ENCODE data around the gene POP7. TPM values are rescaled to one million over a fixed set of nuclear protein-coding genes. Genes with fewer than 3 reads are reported as not detected.

The POP7 gene
- total RNA-seq, 6 experiments from 2014 or later = 13.0 to 52.2 (median 29.2) TPM

GRCh38 chr7:100681491-100682227 is 24.3 kb upstream of the POP7 start:
- whole genome bisulfite sequencing (ENCODE audit: insufficient coverage, low coverage, low lambda C conversion rate, missing lambda C conversion rate) = 63% methylated on average over 4 of the region's 29 CpGs
- H3K9me3 ChIP-seq = no peaks in the 10 kb centered on the region
- intact Hi-C loops (cut with DNase I) = loop anchor here (10.0 kb wide), 3 partner anchors 47 to 207 kb away; partner anchors contain the start of gene TSC22D4 (in 2 of the 2)
- H3K4me1 ChIP-seq = peaks cover 0 to 5% (median 0%) of the 10 kb centered on the region in 4 donors
- ATAC-seq = no peak
- H3K4me3 ChIP-seq = no peak overlapping the region
- peak in 2 of 3 donors; percentile 49 for DNase-seq
- TF ChIP-seq POLR2A (IDR thresholded peaks at IDR 0.05) = no peak
- peaks cover 6 to 83% (median 36%) of the 10 kb centered on the region in 4 donors for H3K36me3 ChIP-seq
- H3K27ac ChIP-seq = no peak overlapping the region
- H3K27me3 ChIP-seq = no peaks in the 10 kb centered on the region

DNA sequence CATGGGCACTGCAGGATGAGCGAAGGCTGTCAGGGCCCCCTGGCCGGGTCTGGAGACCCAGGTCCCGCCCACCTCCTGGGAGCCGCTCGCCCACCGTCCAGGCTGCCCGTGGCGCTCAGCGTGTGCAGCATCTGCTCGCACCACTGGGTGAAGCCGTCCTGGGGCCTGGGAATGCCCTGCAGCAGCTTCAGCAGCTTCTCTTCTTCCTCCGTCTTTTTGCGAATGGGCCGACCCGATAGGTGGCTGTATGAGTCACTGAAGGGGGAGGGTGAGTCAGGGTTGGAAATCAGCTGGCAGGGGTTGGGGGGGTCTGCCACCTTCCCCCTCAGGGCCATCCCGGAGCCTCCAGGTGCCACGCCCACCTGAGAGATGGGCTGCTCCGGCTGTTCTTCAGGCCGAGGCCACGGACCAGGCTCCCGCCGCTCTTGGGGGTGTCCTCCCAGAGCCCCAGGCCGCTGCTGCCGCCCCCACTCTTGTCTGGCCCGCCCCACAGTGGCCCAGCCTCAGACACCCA is 23.6 kb upstream of the POP7 start:
- no peaks in the 10 kb centered on the region for H3K9me3 ChIP-seq
- H3K27me3 ChIP-seq = no peaks in the 10 kb centered on the region
- peaks cover 0 to 5% (median 0%) of the 10 kb centered on the region in 4 donors for H3K4me1 ChIP-seq
- H3K36me3 ChIP-seq = peaks cover 6 to 82% (median 36%) of the 10 kb centered on the region in 4 donors
- peak in 1 of 3 donors; percentile 48 for DNase-seq
- ATAC-seq = no peak
- 60% methylated on average over 1 of the region's 25 CpGs for WGBS (ENCODE audit: insufficient coverage, low coverage, low lambda C conversion rate, missing lambda C conversion rate)
- no peak overlapping the region for H3K4me3 ChIP-seq
- intact Hi-C loops (cut with DNase I) = loop anchor here (10.0 kb wide), 3 partner anchors 47 to 207 kb away; partner anchors contain the start of gene TSC22D4 (in 2 of the 2)
- TF ChIP-seq, protein P1, sequence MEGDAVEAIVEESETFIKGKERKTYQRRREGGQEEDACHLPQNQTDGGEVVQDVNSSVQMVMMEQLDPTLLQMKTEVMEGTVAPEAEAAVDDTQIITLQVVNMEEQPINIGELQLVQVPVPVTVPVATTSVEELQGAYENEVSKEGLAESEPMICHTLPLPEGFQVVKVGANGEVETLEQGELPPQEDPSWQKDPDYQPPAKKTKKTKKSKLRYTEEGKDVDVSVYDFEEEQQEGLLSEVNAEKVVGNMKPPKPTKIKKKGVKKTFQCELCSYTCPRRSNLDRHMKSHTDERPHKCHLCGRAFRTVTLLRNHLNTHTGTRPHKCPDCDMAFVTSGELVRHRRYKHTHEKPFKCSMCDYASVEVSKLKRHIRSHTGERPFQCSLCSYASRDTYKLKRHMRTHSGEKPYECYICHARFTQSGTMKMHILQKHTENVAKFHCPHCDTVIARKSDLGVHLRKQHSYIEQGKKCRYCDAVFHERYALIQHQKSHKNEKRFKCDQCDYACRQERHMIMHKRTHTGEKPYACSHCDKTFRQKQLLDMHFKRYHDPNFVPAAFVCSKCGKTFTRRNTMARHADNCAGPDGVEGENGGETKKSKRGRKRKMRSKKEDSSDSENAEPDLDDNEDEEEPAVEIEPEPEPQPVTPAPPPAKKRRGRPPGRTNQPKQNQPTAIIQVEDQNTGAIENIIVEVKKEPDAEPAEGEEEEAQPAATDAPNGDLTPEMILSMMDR (IDR thresholded peaks at IDR 0.05) = no peak
- TF ChIP-seq POLR2A (IDR thresholded peaks at IDR 0.05) = no peak
- no peak overlapping the region for H3K27ac ChIP-seq

DNA sequence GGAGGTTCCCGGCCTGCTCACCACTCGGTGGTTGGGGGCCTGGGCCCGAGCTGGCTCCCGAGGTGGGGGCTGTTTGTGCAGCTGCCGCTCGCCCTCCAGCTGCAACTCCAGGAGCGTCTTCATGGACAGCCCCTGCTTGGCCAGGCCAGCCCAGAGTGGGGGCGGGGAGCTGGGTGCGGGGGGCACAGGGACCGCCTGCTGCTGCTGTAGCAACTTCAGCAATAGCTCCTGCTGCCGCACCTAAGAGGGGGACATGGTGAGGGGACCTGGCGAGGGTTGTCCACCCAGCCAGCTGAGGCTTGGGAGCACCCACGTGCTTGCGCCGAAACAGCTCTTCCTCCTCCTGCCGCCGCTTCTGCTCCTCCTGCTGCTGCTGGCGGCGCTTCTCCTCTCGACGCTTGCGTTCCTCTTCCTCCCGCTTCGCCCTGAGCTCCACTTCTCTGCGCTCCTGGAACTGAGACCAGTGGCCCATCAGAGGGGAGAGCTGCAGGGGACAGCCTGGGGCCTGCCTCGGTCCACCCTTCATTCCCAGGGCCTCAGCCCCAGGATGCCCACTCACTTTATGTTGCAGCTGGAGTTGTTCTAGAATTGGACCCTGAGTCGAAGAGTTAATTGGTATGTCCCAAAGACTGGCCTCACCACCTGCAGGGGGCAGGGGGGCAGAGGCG is 22.8 kb upstream of the POP7 start:
- ATAC-seq = no peak
- Histone ChIP-seq H3K4me3 (no peak overlapping the region), H3K9me3 (no peaks in the 10 kb centered on the region), H3K36me3 (peaks cover 6 to 81% (median 34%) of the 10 kb centered on the region in 4 donors), H3K4me1 (peaks cover 0 to 5% (median 0%) of the 10 kb centered on the region in 4 donors), H3K27me3 (no peaks in the 10 kb centered on the region), H3K27ac (no peak overlapping the region)
- TF ChIP-seq POLR2A (IDR thresholded peaks at IDR 0.05) = no peak
- TF ChIP-seq, protein P1 (IDR thresholded peaks at IDR 0.05) = no peak
- 94% methylated on average over 11 of the region's 28 CpGs for WGBS (ENCODE audit: insufficient coverage, low coverage, low lambda C conversion rate, missing lambda C conversion rate)
- peak in 1 of 3 donors; percentile 53 for DNase-seq
- intact Hi-C loops (cut with DNase I) = loop anchor here (10.0 kb wide), 3 partner anchors 48 to 208 kb away; partner anchors contain the start of gene TSC22D4 (in 2 of the 2)

DNA sequence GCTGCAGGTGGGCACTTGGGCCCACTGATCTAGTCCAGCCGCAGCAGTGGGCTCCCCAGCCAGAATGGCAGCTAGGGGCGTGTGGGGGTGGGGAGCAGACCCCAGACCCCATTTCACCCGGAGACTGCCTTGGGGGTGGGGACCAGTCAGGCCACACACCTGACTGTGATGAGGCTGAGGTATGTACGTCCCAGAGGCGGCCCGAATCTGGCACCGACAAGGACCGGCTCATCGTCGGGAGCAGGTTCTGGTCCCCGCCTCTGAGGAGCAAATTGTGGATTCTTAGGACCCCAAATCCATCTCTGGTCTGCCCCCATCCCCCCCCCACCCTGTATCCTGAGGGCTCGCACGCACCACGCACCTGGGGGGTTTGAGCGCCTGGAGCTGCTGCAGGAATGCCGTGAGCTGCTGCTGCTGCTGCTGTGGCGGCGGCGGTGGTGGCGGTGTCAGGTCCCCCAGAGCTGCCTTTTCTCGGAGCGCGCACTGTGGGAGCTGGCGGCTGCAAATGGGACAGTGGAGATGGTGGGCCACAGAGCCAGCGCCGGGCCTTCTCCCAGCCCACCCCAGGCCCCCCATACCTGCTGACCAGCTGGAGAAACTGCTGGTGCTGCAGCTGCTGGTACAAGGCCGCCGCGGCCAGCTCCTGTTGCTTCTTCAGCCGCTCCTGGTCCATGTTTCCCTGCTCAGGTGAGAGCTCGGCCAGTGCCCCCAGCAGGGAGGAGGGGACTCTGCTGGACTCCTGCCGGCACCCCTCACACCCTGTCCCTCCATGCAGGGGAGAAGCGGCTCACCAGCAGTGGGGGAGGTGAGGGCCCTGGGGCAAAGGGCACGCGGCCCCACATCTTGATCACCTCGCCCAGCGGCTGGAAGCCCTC is 22.0 kb upstream of the POP7 start:
- WGBS (ENCODE audit: insufficient coverage, low coverage, low lambda C conversion rate, missing lambda C conversion rate) = 80% methylated on average over 1 of the region's 37 CpGs
- peaks cover 0 to 5% (median 0%) of the 10 kb centered on the region in 4 donors for H3K4me1 ChIP-seq
- no peak for ATAC-seq
- H3K4me3 ChIP-seq = no peak overlapping the region
- H3K36me3 ChIP-seq = peaks cover 0 to 78% (median 32%) of the 10 kb centered on the region in 4 donors
- intact Hi-C loops (cut with DNase I) = loop anchor here (10.0 kb wide), 3 partner anchors 49 to 209 kb away; partner anchors contain the start of gene TSC22D4 (in 2 of the 2)
- no peak overlapping the region for H3K27ac ChIP-seq
- TF ChIP-seq, protein P1 (IDR thresholded peaks at IDR 0.05) = no peak
- no peak for TF ChIP-seq POLR2A (IDR thresholded peaks at IDR 0.05)
- peak in 1 of 3 donors; percentile 52 for DNase-seq
- no peaks in the 10 kb centered on the region for H3K9me3 ChIP-seq
- no peaks in the 10 kb centered on the region for H3K27me3 ChIP-seq

Measured in right lobe of liver (tissue), 6 donors.